Pancreas (tissue), 10 donors: Measurements from ENCODE around the gene PFKP. TPM values are rescaled to one million over a fixed set of nuclear protein-coding genes. Genes with fewer than 3 reads are reported as not detected.

Source experiments
- ATAC-seq, 4 donors: fragments of 200-7000 bp; cut with Tn5 transposase; one replicate each; pipeline versions ENCODE4 v1.8.0 to v1.9.1; 2020; ENCODE audit warnings: mild to moderate bottlenecking in 4 of 4, moderate library complexity in 4 of 4
- DNase-seq, 6 donors: peaks; one replicate each; pipeline ENCODE4 v3.0.0-alpha.2; 2020
- FAIRE-seq: peaks from 2 replicates; lab custom pipeline; 2012; peaks lifted over from hg19 to GRCh38; lab: Jason Lieb, UNC
- H3K27ac ChIP-seq, 4 donors: fragments of 200-600 bp; sonication (generic); 1 replicate in 3 of 4; 2 replicates in 1 of 4; pipeline versions ENCODE4 v1.5.0 to v1.8.0; 2020
- H3K27me3 ChIP-seq, 4 donors: fragments of 200-600 bp; one replicate each; pipeline ENCODE4 v1.8.0; 2021
- H3K36me3 ChIP-seq, 3 donors: fragments of 200-600 bp; sonication (generic) in 1 of 3; one replicate each; pipeline versions ENCODE4 v1.5.0 to v1.8.0; 2020 to 2021
- H3K4me1 ChIP-seq, 3 donors: fragments of 200-600 bp; one replicate each; pipeline ENCODE4 v1.8.0; 2021
- H3K4me3 ChIP-seq, 4 donors: fragments of 200-600 bp; sonication (generic) in 2 of 4; one replicate each; pipeline versions ENCODE4 v1.5.0 to v1.8.0; 2020 to 2021
- H3K9me3 ChIP-seq, 4 donors: fragments of 200-600 bp; one replicate each; pipeline ENCODE4 v1.8.0; 2021
- WGBS, 2 donors: extraction: QIAGEN DNeasy Blood & Tissue Kit; methylation state at CpG; one replicate each; pipeline ENCODE4 v1.1.7; 2013; 5-methylcytosine and 5-hydroxymethylcytosine counted together
- intact Hi-C, 3 donors: fragments of 100-400 bp; cut with DNase I; formaldehyde crosslinking; loops; one replicate each; pipeline versions ENCODE4 v1.11.1 to v1.14.2; 2022
- polyA plus RNA-seq, 2 donors: library from polyadenylated mRNA; stranded (reverse); fragments of 200-250 nt; gene quantifications; one replicate each; pipeline ENCODE4 v1.2.3, GENCODE V29; 2013
- total RNA-seq, 6 donors: library from RNA; stranded (reverse); fragmentation: NEBNext Ultra II Directional in 4 of 6; extraction: Animal tissue kit (Norgen Biotek cat#: 25700) in 4 of 6; gene quantifications; one replicate each; pipeline versions ENCODE4 v1.2.1 to v1.2.4, GENCODE V29; 2021 to 2023
- TF ChIP-seq, protein P1 (sequence below), 4 donors: fragments of 200-600 bp; sonication (generic) in 3 of 4; IDR thresholded peaks; one replicate each; pipeline versions ENCODE4 v1.5.0 to v1.8.0; 2021; ENCODE audit warnings: antibody characterized with exemption in 4 of 4
- donor health status: healthy with polysubstance abuse.
- donor health status: DM: no; HTN: no; CAD: no; lungs with moderate emphysema.
- donor health status: DM: no; HTN: no; CAD: no.
- donor health status: control.
- donor health status: control.
- donor health status: Bipolar disorder and iron deficiency.
- donor health status: DM: yes; HTN: yes; CAD: no.
- donor health status: DM: no; HTN: no; CAD: no.
- donor health status: DM: no; HTN: no; CAD: no.
- donor health status: DM: yes; HTN: yes; CAD: no.

Gene PFKP
- total and polyA plus RNA-seq, 8 donors = 6.8 to 32.5 (median 14.1) TPM

DNA sequence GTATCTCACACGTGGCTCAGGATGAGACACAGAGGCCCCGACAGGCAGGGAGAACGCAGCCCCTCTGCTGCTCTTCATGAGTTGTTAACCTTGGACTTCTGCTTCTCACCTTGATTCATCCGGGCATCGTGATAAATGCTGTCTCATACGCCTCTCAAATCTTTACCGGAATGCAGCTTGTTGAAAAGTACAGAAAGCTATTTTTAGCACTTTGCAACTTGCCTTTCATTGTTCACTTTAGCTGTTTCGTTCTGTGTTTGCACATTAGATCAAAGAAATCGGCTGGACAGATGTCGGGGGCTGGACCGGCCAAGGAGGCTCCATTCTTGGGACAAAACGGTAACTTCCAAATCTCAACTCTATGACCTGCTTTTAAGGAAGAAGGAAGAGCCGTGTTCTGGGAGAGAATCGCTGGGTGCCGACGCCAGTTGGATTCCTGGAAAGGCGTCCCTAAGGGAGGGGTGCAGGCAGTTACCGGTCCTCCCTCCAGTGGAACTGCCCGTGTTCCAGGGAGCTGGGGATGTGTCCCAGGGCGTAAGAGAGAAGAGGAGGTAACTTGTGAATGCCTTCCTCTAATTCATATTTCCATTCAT, 49.3 kb downstream of the PFKP start:
- Histone ChIP-seq H3K36me3 (no peaks in the 10 kb centered on the region), H3K9me3 (no peaks in the 10 kb centered on the region), H3K27me3 (no peaks in the 10 kb centered on the region), H3K4me1 (no peaks in the 10 kb centered on the region), H3K27ac (no peak overlapping the region), H3K4me3 (no peak overlapping the region)
- no peak for ATAC-seq
- TF ChIP-seq, protein P1, sequence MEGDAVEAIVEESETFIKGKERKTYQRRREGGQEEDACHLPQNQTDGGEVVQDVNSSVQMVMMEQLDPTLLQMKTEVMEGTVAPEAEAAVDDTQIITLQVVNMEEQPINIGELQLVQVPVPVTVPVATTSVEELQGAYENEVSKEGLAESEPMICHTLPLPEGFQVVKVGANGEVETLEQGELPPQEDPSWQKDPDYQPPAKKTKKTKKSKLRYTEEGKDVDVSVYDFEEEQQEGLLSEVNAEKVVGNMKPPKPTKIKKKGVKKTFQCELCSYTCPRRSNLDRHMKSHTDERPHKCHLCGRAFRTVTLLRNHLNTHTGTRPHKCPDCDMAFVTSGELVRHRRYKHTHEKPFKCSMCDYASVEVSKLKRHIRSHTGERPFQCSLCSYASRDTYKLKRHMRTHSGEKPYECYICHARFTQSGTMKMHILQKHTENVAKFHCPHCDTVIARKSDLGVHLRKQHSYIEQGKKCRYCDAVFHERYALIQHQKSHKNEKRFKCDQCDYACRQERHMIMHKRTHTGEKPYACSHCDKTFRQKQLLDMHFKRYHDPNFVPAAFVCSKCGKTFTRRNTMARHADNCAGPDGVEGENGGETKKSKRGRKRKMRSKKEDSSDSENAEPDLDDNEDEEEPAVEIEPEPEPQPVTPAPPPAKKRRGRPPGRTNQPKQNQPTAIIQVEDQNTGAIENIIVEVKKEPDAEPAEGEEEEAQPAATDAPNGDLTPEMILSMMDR (IDR thresholded peaks at IDR 0.05) = no peak
- no peak for FAIRE-seq
- DNase-seq = no peak
- 41 to 45% methylated on average over 20 of the region's 20 CpGs for WGBS, 2 donors
- intact Hi-C loops = no loop called here

DNA sequence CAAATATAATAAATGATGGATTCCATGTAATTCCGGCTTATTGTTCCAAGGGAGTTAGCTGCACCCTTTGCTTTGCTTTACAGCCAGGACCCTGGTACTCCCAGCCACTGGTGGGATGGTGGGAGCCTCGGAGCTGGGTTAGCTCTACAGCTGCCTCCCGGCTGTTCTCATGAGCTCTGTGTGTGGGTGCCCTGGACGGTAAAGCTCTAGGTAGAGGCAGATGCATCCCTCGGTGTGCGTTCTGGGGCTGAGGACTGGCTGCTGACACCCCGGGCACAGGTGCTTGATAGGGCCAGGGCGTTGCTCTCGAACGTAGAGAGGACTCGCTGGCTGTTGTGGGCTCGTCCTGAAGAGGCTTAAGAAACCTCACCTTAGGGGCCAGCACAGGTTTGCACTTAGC, 50.1 kb downstream of the PFKP start:
- 76 to 87% methylated on average over 12 of the region's 12 CpGs for WGBS, 2 donors
- no peak for FAIRE-seq
- H3K9me3 ChIP-seq = no peaks in the 10 kb centered on the region
- H3K27ac ChIP-seq = no peak overlapping the region
- no peak overlapping the region for H3K4me3 ChIP-seq
- H3K27me3 ChIP-seq = no peaks in the 10 kb centered on the region
- H3K36me3 ChIP-seq = peaks cover 0 to 2% (median 0%) of the 10 kb centered on the region in 3 donors
- DNase-seq = no peak
- no peak for ATAC-seq
- TF ChIP-seq, protein P1 (IDR thresholded peaks at IDR 0.05) = no peak
- intact Hi-C loops = no loop called here
- H3K4me1 ChIP-seq = no peaks in the 10 kb centered on the region

DNA sequence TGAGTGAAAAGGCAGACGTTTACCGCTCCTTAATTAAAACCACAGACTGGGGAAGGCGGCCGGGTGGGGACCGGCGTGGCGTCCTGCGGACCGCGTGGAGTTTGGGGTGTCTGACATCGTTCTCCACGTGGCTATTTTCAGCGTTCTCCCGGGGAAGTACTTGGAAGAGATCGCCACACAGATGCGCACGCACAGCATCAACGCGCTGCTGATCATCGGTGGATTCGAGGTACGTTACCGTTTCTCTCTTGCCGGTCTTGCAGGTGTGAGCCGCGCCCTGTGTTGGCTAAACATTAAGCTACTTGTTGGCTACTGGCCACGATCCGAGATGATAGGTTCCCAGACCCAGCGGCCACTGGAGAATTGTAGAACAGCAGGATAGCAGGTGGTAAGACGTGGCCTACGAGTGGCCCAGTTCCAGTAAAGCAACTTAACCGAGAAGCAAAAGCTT, 51.3 kb downstream of the PFKP start:
- no peak overlapping the region for H3K27ac ChIP-seq
- no peaks in the 10 kb centered on the region for H3K9me3 ChIP-seq
- peaks cover 0 to 5% (median 0%) of the 10 kb centered on the region in 3 donors for H3K36me3 ChIP-seq
- no peak overlapping the region for H3K4me3 ChIP-seq
- intact Hi-C loops = no loop called here
- TF ChIP-seq, protein P1 (IDR thresholded peaks at IDR 0.05) = no peak
- ATAC-seq (peak in 1 of 4 donors; percentile 67), FAIRE-seq (no peak), DNase-seq (no peak)
- no peaks in the 10 kb centered on the region for H3K4me1 ChIP-seq
- H3K27me3 ChIP-seq = no peaks in the 10 kb centered on the region
- WGBS, 2 donors = 81 to 84% methylated on average over 32 of the region's 32 CpGs

DNA sequence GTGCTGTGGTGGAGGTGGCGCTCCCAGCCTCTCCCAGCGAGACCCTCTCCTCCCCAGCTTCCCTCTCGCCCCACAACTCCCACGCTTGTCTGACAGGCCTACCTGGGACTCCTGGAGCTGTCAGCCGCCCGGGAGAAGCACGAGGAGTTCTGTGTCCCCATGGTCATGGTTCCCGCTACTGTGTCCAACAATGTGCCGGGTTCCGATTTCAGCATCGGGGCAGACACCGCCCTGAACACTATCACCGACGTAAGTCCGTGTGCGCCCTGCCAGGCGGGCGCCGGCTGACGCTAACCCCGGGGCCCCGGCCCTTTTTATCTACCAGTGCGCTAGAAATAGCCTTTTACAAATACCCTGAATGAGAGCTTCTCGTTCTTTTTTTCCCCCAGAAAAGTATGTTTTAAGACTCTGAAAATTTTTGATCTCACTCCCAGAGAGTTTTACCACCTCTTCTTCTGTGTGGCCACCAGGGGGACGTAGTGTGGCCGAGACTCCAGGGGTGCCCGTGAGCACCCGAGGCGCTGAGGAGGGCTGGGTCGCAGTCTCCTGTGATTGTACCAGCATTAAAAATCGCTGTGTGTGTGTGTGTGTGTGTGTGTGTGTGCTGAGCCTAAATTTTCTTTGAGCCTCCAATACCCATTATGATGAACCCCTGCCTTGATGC, 52.6 kb downstream of the PFKP start:
- Histone ChIP-seq H3K27ac (no peak overlapping the region), H3K4me1 (no peaks in the 10 kb centered on the region), H3K36me3 (peaks cover 0 to 5% (median 0%) of the 10 kb centered on the region in 3 donors), H3K9me3 (no peaks in the 10 kb centered on the region), H3K27me3 (no peaks in the 10 kb centered on the region), H3K4me3 (no peak overlapping the region)
- no peak for DNase-seq
- peak in 2 of 4 donors; percentile 25 to 49 for ATAC-seq
- TF ChIP-seq, protein P1 (IDR thresholded peaks at IDR 0.05) = peak in 1 of 4 donors; percentile 11
- no peak for FAIRE-seq
- WGBS, 2 donors = 78 to 88% methylated on average over 31 of the region's 31 CpGs
- intact Hi-C loops = no loop called here

DNA sequence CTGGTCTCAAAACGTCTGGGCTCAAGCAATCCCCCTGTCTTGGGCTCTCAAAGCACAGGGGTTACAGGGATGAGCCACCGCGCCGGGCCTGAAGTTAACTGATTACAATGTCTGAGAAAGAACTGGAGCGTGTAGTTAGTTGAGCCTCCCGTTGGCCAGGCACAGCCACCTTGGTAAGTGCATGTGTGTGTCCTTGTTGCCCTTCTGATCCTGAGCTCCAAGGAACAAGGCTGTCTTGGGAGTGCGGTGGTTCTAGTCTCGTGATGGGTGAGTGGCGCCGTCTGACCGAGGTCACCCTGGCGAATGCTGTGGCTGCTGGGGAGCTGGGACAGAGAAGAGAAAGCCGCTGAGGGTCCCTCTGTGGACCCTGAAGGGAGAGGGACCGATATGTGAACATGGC, 54.7 kb downstream of the PFKP start:
- intact Hi-C loops = no loop called here
- peaks cover 0 to 2% (median 0%) of the 10 kb centered on the region in 3 donors for H3K4me1 ChIP-seq
- no peak for FAIRE-seq
- H3K36me3 ChIP-seq = peaks cover 0 to 5% (median 0%) of the 10 kb centered on the region in 3 donors
- no peak overlapping the region for H3K27ac ChIP-seq
- no peaks in the 10 kb centered on the region for H3K9me3 ChIP-seq
- 74 to 83% methylated on average over 14 of the region's 14 CpGs for WGBS, 2 donors
- no peak for DNase-seq
- TF ChIP-seq, protein P1 (IDR thresholded peaks at IDR 0.05) = no peak
- H3K4me3 ChIP-seq = no peak overlapping the region
- no peaks in the 10 kb centered on the region for H3K27me3 ChIP-seq
- no peak for ATAC-seq
